Uterus (tissue), 4 donors: ENCODE measurements around the gene PRDM11. TPM values are rescaled to one million over a fixed set of nuclear protein-coding genes. Genes with fewer than 3 reads are reported as not detected.

Experiments
- DNase-seq, 2 donors: peaks; one replicate each; pipeline ENCODE4 v3.0.0-alpha.2; 2019 to 2020
- H3K27ac ChIP-seq, 2 donors: fragments of 200-600 bp; sonication (generic); 1 replicate in 1 of 2; 2 replicates in 1 of 2; pipeline ENCODE4 v1.5.1; 2016 to 2018
- H3K27me3 ChIP-seq, 2 donors: fragments of 200-600 bp; sonication (generic); one replicate each; pipeline ENCODE4 v1.5.1; 2018 to 2019; ENCODE audit warnings: control low read depth in 1 of 2
- H3K36me3 ChIP-seq, 2 donors: fragments of 200-600 bp; sonication (generic); one replicate each; pipeline ENCODE4 v1.5.1; 2019; ENCODE audit warnings: control low read depth in 1 of 2
- H3K4me1 ChIP-seq, 2 donors: fragments of 200-600 bp; sonication (generic); one replicate each; pipeline ENCODE4 v1.5.1; 2018 to 2019; ENCODE audit warnings: control low read depth in 1 of 2
- H3K4me3 ChIP-seq, 2 donors: fragments of 200-600 bp; sonication (generic); 1 replicate in 1 of 2; 2 replicates in 1 of 2; pipeline ENCODE4 v1.5.1; 2018 to 2019; ENCODE audit warnings: mild to moderate bottlenecking in 1 of 2
- H3K9me3 ChIP-seq, 2 donors: fragments of 200-600 bp; sonication (generic); one replicate each; pipeline ENCODE4 v1.5.1; 2019; ENCODE audit warnings: control low read depth in 1 of 2
- POLR2A ChIP-seq, 2 donors: fragments of 450-650 bp; IDR thresholded peaks; one replicate each; pipeline ENCODE4 v1.6.1; 2016; ENCODE audit warnings: antibody characterized with exemption in 2 of 2, mild to moderate bottlenecking in 1 of 2, moderate library complexity in 1 of 2
- intact Hi-C: fragments of 100-400 bp; cut with DNase I; formaldehyde crosslinking; loops from one replicate; pipeline ENCODE4 v1.15.1; 2023; ENCODE audit warnings: low total_unique reads
- total RNA-seq, 4 donors: library from RNA; depleted of rRNA in 3 of 4; stranded (reverse); fragments of >200 nt in 3 of 4; gene quantifications; one replicate each; pipeline versions ENCODE4 v1.1.0 to v1.2.4, GENCODE V29; 2014 to 2023
- TF ChIP-seq, protein P1 (sequence below), 4 experiments: fragments of 200-600 bp in 2 of 4; fragments of 450-650 bp in 2 of 4; sonication (generic) in 2 of 4; IDR thresholded peaks; one replicate each; pipeline ENCODE4 v1.5.1; 2016 to 2019; ENCODE audit warnings: antibody characterized with exemption in 4 of 4, mild to moderate bottlenecking in 2 of 4, moderate library complexity in 1 of 4
- donor health status: DM: yes; HTN: yes; CAD: no.

PRDM11 gene
- total RNA-seq, 4 donors from 2014 or later, result 7.4 to 318 (median 58.5) TPM

DNA sequence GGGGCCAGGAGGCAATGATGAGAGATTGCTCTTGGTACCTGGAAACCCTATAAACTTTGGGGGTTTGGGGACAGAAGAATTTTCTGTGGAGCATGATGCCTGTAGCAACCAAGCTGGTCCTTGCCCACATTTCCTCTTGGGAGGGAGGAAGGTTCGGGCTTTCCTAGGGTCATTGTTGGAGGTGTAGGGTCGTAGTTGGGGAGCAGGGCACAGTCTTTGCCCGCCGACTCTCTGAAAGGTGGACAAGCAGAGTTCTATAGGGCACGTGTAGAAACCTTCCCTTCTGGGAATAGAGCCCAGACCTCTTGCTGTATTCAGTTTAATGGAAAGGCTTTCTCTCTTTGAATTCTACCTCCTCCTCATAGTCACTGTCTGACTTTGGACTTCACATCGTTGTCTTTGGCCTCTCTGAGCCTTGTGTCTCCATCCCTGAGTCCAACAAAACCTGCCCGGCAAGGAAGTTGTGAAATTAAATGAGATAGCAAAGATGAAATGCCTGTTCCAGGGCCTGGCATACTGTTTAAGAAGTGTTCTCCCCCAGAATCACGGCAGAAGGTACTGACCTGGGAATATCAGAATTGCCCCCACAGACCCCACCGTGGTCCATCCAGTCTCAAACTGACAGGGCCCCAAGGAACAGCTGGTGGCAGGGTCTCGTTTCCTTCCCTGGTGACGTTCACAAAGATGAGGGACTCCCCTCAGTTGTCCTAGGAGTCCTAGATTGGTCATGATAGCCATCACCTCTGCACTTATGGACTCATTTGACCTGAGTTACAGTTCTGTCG is 1.6 kb downstream of the PRDM11 start:
- intact Hi-C loops, result no loop called here
- Histone ChIP-seq H3K4me3 (peak overlapping the region; percentile 52 to 81), H3K9me3 (no peaks in the 10 kb centered on the region), H3K4me1 (peaks cover 0 to 6% of the 10 kb centered on the region in 2 donors), H3K27me3 (no peaks in the 10 kb centered on the region), H3K36me3 (no peaks in the 10 kb centered on the region), H3K27ac (peak overlapping the region; percentile 99 to 100)
- no peak for DNase-seq
- TF ChIP-seq, protein P1, sequence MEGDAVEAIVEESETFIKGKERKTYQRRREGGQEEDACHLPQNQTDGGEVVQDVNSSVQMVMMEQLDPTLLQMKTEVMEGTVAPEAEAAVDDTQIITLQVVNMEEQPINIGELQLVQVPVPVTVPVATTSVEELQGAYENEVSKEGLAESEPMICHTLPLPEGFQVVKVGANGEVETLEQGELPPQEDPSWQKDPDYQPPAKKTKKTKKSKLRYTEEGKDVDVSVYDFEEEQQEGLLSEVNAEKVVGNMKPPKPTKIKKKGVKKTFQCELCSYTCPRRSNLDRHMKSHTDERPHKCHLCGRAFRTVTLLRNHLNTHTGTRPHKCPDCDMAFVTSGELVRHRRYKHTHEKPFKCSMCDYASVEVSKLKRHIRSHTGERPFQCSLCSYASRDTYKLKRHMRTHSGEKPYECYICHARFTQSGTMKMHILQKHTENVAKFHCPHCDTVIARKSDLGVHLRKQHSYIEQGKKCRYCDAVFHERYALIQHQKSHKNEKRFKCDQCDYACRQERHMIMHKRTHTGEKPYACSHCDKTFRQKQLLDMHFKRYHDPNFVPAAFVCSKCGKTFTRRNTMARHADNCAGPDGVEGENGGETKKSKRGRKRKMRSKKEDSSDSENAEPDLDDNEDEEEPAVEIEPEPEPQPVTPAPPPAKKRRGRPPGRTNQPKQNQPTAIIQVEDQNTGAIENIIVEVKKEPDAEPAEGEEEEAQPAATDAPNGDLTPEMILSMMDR (IDR thresholded peaks at IDR 0.05), result no peak
- no peak for TF ChIP-seq POLR2A (IDR thresholded peaks at IDR 0.05)

DNA sequence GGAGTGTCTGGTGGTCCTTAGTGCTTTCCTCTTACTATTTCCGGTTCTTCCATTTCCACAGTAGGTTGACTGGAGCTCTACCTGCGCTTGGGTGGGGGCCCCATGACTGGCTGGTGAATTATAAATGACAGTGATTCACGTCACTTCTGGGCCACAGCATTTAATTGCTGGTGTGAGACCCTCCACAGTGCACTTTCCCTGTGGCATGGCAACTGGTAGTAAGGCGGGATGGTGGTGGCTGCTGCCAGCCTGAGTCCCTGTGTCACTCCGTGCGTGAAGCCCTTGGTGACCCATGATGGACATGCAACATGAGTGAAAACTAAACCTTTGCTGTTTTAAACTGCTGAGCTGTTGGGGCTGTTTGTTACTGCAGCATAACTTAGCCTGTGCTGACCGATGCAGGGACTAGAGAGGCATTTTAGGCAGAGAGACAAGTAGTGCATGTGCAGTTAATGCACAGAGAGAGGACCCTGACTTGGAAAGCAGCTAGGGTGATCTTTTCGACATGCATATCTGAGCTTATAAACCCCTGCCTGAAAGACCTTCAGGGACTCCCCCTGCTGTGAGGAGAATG is 3.1 kb downstream of the PRDM11 start:
- Histone ChIP-seq H3K27ac (no peak overlapping the region), H3K27me3 (no peaks in the 10 kb centered on the region), H3K9me3 (no peaks in the 10 kb centered on the region), H3K4me3 (no peak overlapping the region), H3K36me3 (no peaks in the 10 kb centered on the region), H3K4me1 (peaks cover 0 to 8% of the 10 kb centered on the region in 2 donors)
- intact Hi-C loops, result no loop called here
- DNase-seq, result no peak
- TF ChIP-seq, protein P1 (IDR thresholded peaks at IDR 0.05), result no peak
- no peak for TF ChIP-seq POLR2A (IDR thresholded peaks at IDR 0.05)

DNA sequence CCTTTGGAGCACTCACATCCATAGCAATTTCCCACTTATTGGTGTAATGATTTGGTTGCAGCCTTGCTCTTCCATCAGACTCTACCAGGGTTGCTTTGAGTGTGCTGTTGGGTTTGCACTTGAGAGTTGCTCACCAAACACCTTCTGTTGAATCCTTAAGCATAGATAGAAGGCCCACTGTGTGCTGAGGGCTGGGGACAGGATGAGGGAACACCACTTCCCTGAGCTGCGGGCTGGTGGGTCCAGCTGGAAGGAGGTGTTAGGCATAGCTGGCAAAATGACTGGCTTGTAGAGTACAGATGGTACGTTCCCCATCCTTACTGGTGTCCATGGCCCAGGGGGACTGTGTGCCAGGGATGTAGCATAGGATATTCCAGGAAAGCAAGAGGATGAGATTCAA is 3.9 kb downstream of the PRDM11 start:
- Histone ChIP-seq H3K4me1 (peaks cover 0 to 11% of the 10 kb centered on the region in 2 donors), H3K4me3 (no peak overlapping the region), H3K36me3 (no peaks in the 10 kb centered on the region), H3K27me3 (no peaks in the 10 kb centered on the region), H3K27ac (no peak overlapping the region), H3K9me3 (no peaks in the 10 kb centered on the region)
- TF ChIP-seq POLR2A (IDR thresholded peaks at IDR 0.05), result no peak
- TF ChIP-seq, protein P1 (IDR thresholded peaks at IDR 0.05), result no peak
- no peak for DNase-seq
- intact Hi-C loops, result no loop called here

DNA sequence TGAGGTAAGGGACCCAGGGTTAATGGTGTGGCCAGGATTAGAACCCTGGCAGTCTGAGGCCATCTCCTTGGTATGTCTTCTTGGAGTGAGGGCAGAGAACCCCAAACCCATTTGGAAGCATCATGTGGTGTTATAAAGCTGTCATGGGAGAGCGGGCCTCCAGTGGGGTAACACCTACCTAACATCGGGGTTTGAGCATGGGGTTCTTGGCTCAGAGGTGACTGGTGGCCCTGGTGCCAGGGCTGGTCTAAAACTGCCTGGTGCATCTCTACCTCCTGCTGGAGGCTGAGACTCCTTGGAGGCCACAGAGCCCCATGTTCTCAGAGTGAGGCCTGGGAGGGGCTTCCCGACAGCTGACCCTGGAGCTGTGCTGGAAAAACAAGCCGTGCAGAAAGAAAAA is 4.5 kb downstream of the PRDM11 start:
- Histone ChIP-seq H3K27me3 (no peaks in the 10 kb centered on the region), H3K9me3 (no peaks in the 10 kb centered on the region), H3K4me1 (peaks cover 0 to 11% of the 10 kb centered on the region in 2 donors), H3K36me3 (no peaks in the 10 kb centered on the region), H3K27ac (no peak overlapping the region), H3K4me3 (no peak overlapping the region)
- intact Hi-C loops, result no loop called here
- no peak for DNase-seq
- TF ChIP-seq, protein P1 (IDR thresholded peaks at IDR 0.05), result no peak
- TF ChIP-seq POLR2A (IDR thresholded peaks at IDR 0.05), result no peak

DNA sequence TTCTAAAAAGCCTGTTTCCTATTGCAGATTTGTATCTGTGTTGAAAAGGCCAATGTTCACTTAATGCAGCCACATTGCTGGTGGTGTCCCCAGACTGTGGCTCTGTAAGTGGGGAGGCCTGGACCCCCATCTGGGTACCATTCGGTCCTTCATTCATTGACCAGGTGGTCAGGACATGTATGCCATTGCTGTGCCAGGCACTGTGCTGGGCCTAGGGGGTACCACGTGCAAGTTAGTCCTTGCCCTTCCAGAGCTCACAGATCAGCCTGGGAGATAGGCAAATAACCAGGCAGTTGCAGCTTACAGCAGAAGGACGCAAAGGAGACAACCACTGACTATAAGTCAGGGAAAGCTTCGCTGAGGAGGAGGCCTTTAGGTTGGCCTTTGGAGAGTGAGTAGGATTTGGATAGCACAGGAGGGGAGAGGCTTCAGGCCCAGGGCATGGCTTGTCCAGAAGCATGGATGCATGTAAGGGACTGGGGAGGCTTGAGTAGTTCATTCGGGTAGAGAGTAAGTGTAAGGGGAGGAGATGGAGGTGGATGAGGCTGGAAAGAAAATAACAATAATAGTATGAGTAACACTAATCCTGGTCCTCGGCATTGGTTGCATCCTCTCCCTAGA is 5.0 kb downstream of the PRDM11 start:
- no peak for DNase-seq
- Histone ChIP-seq H3K9me3 (no peaks in the 10 kb centered on the region), H3K27ac (no peak overlapping the region), H3K27me3 (no peaks in the 10 kb centered on the region), H3K36me3 (no peaks in the 10 kb centered on the region), H3K4me3 (no peak overlapping the region), H3K4me1 (peaks cover 0 to 11% of the 10 kb centered on the region in 2 donors)
- intact Hi-C loops, result no loop called here
- TF ChIP-seq, protein P1 (IDR thresholded peaks at IDR 0.05), result no peak
- no peak for TF ChIP-seq POLR2A (IDR thresholded peaks at IDR 0.05)
